Calu3 (cell line): ENCODE measurements around the gene CNTNAP2. TPM values are rescaled to one million over a fixed set of nuclear protein-coding genes. Genes with fewer than 3 reads are reported as not detected.

Experiments
- BruUV-seq: library from RNA; stranded (reverse); fragments of 400-500 nt; replicated peaks from 2 replicates; lab custom pipeline; 2021; lab: Mats Ljungman, UMichigan
- CTCF ChIA-PET: fragments of 300-600 bp; sonication (Branson Sonifier 250); formaldehyde crosslinking; loops from one replicate; lab custom pipeline; 2022; ENCODE audit warnings: antibody characterized with exemption; lab: Charles Lee
- DNase-seq: peaks from one replicate; pipeline ENCODE4 v3.0.0; 2022
- H3K27ac Mint-ChIP-seq: one replicate; pipeline ENCODE4 v1.8.0; 2022; ENCODE audit warnings: mixed read lengths; ENCODE audit not compliant: unreplicated experiment
- H3K27me3 Mint-ChIP-seq: one replicate; pipeline ENCODE4 v1.8.0; 2022; ENCODE audit warnings: mixed read lengths; ENCODE audit not compliant: unreplicated experiment
- H3K36me3 Mint-ChIP-seq: one replicate; pipeline ENCODE4 v1.8.0; 2022; ENCODE audit warnings: mild to moderate bottlenecking, moderate library complexity, mixed read lengths; ENCODE audit not compliant: insufficient read depth, unreplicated experiment
- H3K4me1 Mint-ChIP-seq: one replicate; pipeline ENCODE4 v1.8.0; 2022; ENCODE audit warnings: mild to moderate bottlenecking, low read depth, mixed read lengths; ENCODE audit not compliant: unreplicated experiment
- H3K4me3 Mint-ChIP-seq: one replicate; pipeline ENCODE4 v1.8.0; 2022; ENCODE audit warnings: mild to moderate bottlenecking, low read depth, moderate library complexity, mixed read lengths; ENCODE audit not compliant: unreplicated experiment
- H3K9me3 Mint-ChIP-seq: one replicate; pipeline ENCODE4 v1.8.0; 2022; ENCODE audit warnings: low read depth, mixed read lengths; ENCODE audit not compliant: unreplicated experiment
- CTCF ChIP-seq: fragments of 200-600 bp; IDR thresholded peaks from one replicate; pipeline ENCODE4 v1.8.0; 2022; ENCODE audit warnings: antibody characterized with exemption; ENCODE audit not compliant: unreplicated experiment
- intact Hi-C: fragments of 100-400 bp; cut with micrococcal nuclease; formaldehyde crosslinking; loops from one replicate; pipeline ENCODE4 v1.10.0; 2022; ENCODE audit not compliant: unreplicated experiment
- total RNA-seq: library from RNA; stranded (reverse); gene quantifications from 2 replicates; pipeline ENCODE4 v1.2.3, GENCODE V29; 2022

Gene CNTNAP2
- total RNA-seq, 1 experiment from 2014 or later: 1.1 TPM

DNA sequence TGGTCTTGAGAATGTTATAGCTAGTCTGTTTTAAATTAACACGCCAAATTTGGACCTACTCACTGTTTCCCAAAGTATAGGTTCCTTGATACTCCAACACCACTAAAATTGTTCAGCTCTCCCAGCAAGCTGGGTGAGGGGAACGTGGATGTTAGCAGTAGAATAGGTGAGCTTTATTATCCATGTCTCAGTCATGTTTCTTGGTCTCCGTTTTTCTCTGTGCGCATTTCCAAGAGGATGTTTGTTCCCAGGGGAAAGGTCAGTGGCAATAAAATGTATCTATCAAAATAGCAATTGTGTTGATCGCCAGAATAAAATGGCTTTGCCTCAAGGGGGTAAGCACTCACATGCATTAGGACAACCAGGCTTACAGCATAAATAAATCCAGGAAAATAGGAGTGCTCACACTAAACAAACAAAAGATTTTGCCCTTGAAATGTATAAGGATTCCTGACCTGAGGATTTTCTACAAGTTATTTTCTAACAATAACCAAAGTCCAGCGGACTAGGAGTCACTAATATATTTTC lies 2286.9 kb downstream of the CNTNAP2 start:
- H3K27me3 Mint-ChIP-seq: no peaks in the 10 kb centered on the region
- no peak overlapping the region for H3K4me3 Mint-ChIP-seq
- no TSS peak for BruUV-seq
- H3K9me3 Mint-ChIP-seq: no peaks in the 10 kb centered on the region
- no peaks in the 10 kb centered on the region for H3K36me3 Mint-ChIP-seq
- CTCF ChIA-PET: no interaction called here
- no peak overlapping the region for H3K27ac Mint-ChIP-seq
- DNase-seq: no peak
- TF ChIP-seq CTCF: no peak
- no peaks in the 10 kb centered on the region for H3K4me1 Mint-ChIP-seq
- intact Hi-C loops: no loop called here

- Mint-ChIP-seq H3K9me3 (no peaks in the 10 kb centered on the region), H3K4me1 (no peaks in the 10 kb centered on the region), H3K27me3 (no peaks in the 10 kb centered on the region), H3K36me3 (no peaks in the 10 kb centered on the region), H3K27ac (no peak overlapping the region), H3K4me3 (no peak overlapping the region)
- CTCF ChIA-PET: interaction anchor here (0.7 kb wide), 1 partner anchor 143 kb away, joined by 3 read pairs; no protein-coding TSS in a partner anchor
- DNase-seq: no peak
- TF ChIP-seq CTCF: no peak
- BruUV-seq: no TSS peak
- intact Hi-C loops: no loop called here
Observed at GRCh38 chr7:148408307-148408706, 2291.7 kb downstream of the CNTNAP2 start.

DNA sequence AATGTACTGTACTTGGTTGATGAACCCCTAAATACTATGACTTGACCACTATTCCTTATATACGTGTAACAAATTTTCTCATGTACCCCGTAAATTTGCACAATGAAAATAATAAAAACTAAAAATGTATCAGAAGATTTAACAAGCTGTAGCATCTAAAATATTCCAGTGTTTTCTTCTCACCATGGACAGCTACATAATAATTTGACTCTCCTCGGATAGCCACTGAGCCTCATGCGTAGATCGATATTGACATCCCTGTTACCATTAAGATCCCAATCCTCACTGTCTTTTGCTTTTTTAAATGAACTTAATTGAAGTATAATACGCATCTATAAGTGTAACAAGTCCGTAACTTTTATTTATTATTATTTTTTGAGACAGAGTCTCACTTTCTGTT lies 2294.3 kb downstream of the CNTNAP2 start:
- Mint-ChIP-seq H3K27me3 (no peaks in the 10 kb centered on the region), H3K9me3 (no peaks in the 10 kb centered on the region), H3K4me1 (no peaks in the 10 kb centered on the region), H3K4me3 (no peak overlapping the region), H3K36me3 (no peaks in the 10 kb centered on the region), H3K27ac (no peak overlapping the region)
- intact Hi-C loops: no loop called here
- no peak for TF ChIP-seq CTCF
- CTCF ChIA-PET: interaction anchor here (0.7 to 1.0 kb wide), 3 partner anchors 14 to 30 kb away, joined by 4 to 6 read pairs (median 4); no protein-coding TSS in a partner anchor
- no TSS peak for BruUV-seq
- DNase-seq: no peak

- no peak overlapping the region for H3K27ac Mint-ChIP-seq
- CTCF ChIA-PET: no interaction called here
- no TSS peak for BruUV-seq
- no peaks in the 10 kb centered on the region for H3K27me3 Mint-ChIP-seq
- H3K9me3 Mint-ChIP-seq: no peaks in the 10 kb centered on the region
- intact Hi-C loops: no loop called here
- no peak for DNase-seq
- TF ChIP-seq CTCF: no peak
- no peak overlapping the region for H3K4me3 Mint-ChIP-seq
- no peaks in the 10 kb centered on the region for H3K36me3 Mint-ChIP-seq
- H3K4me1 Mint-ChIP-seq: no peaks in the 10 kb centered on the region
Observed at GRCh38 chr7:148412691-148413090, 2296.1 kb downstream of the CNTNAP2 start.
